Vagina (tissue), 2 donors: ENCODE data around the gene JAK1.

ENCODE experiments used
- POLR2AphosphoS5 ChIP-seq, 2 donors: sonication (generic); formaldehyde crosslinking; IDR thresholded peaks; one replicate each; pipeline ENCODE4 v1.9.0; 2017; ENCODE audit warnings: antibody characterized with exemption in 2 of 2, mild to moderate bottlenecking in 2 of 2, low read depth in 1 of 2; ENCODE audit not compliant: insufficient read depth in 1 of 2
- TF ChIP-seq, protein P1 (sequence below), 3 experiments: fragments of 450-650 bp in 2 of 3; fragments of 200-600 bp in 1 of 3; sonication (generic) in 1 of 3; IDR thresholded peaks; one replicate each; pipeline ENCODE4 v1.5.1; 2017 to 2019; ENCODE audit warnings: antibody characterized with exemption in 3 of 3, mild to moderate bottlenecking in 2 of 3, moderate library complexity in 2 of 3

DNA sequence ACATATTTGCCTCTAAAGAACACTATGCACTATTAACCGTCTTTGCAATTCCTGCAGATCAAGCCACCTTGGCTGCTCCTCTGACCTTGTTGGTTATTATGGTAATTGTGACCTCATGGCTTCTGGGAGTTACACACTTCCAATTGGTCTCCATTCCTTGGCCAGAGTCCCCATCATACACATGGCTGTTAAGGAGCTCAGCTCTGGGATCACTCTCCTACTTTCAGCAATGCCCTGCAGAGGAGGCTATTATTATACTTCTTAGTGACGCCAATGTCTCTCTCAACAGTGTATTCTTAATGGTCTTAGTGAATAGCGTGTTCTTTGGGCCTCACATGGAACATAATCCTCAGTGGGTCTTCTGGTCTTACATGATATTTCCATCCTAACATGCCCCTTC lies 10.0 kb upstream of the JAK1 start:
- no peak for TF ChIP-seq POLR2AphosphoS5 (IDR thresholded peaks at IDR 0.05; ENCODE audit: insufficient read depth in 1 of 2, low read depth in 1 of 2)
- TF ChIP-seq, protein P1, sequence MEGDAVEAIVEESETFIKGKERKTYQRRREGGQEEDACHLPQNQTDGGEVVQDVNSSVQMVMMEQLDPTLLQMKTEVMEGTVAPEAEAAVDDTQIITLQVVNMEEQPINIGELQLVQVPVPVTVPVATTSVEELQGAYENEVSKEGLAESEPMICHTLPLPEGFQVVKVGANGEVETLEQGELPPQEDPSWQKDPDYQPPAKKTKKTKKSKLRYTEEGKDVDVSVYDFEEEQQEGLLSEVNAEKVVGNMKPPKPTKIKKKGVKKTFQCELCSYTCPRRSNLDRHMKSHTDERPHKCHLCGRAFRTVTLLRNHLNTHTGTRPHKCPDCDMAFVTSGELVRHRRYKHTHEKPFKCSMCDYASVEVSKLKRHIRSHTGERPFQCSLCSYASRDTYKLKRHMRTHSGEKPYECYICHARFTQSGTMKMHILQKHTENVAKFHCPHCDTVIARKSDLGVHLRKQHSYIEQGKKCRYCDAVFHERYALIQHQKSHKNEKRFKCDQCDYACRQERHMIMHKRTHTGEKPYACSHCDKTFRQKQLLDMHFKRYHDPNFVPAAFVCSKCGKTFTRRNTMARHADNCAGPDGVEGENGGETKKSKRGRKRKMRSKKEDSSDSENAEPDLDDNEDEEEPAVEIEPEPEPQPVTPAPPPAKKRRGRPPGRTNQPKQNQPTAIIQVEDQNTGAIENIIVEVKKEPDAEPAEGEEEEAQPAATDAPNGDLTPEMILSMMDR (IDR thresholded peaks at IDR 0.05), result no peak
